H1 (cell line): ENCODE data around the gene FKBP10. TPM values are rescaled to one million over a fixed set of nuclear protein-coding genes. Genes with fewer than 3 reads are reported as not detected.

Experiments used
- CTCF ChIA-PET: fragments of 300-600 bp; sonication (Branson Sonifier 250); formaldehyde crosslinking; loops from one replicate; lab custom pipeline; 2021; ENCODE audit not compliant: partially characterized antibody; lab: Charles Lee
- POLR2A ChIA-PET: fragments of 300-600 bp; sonication (Branson Sonifier 250); formaldehyde crosslinking; loops from one replicate; lab custom pipeline; 2021; ENCODE audit warnings: inconsistent platforms; ENCODE audit not compliant: partially characterized antibody; lab: Charles Lee
- DNase-seq, 2 experiments: peaks; one replicate each; pipeline versions ENCODE4 v3.0.0 to v3.0.0-alpha.2; 2010 to 2022; ENCODE audit warnings: low spot score in 2 of 2, low read depth in 1 of 2, mixed read lengths in 1 of 2
- FAIRE-seq: peaks from 2 replicates; lab custom pipeline; 2011; peaks lifted over from hg19 to GRCh38; lab: Jason Lieb, UNC
- H2AFZ ChIP-seq: 2 replicates; pipeline ENCODE4 v1.8.1; 2012; ENCODE audit warnings: low read length, inconsistent platforms
- H2AK5ac ChIP-seq: 2 replicates; pipeline ENCODE4 v1.6.1; 2013; ENCODE audit warnings: low read depth, low read length
- H2BK120ac ChIP-seq: replicated peaks from 2 replicates; pipeline ENCODE3; 2013; ENCODE audit warnings: low read depth, low read length, inconsistent platforms
- H2BK12ac ChIP-seq: 2 replicates; pipeline ENCODE4 v1.6.1; 2013; ENCODE audit warnings: low read depth, low read length
- H2BK15ac ChIP-seq: 2 replicates; pipeline ENCODE4 v1.6.1; 2013; ENCODE audit warnings: low read length
- H2BK20ac ChIP-seq: 2 replicates; pipeline ENCODE4 v1.6.1; 2013; ENCODE audit warnings: low read length
- H2BK5ac ChIP-seq: 2 replicates; pipeline ENCODE4 v1.6.1; 2013; ENCODE audit warnings: low read depth, low read length
- H3K14ac ChIP-seq: 2 replicates; pipeline ENCODE4 v1.6.1; 2013; ENCODE audit warnings: inconsistent platforms; ENCODE audit not compliant: insufficient read length
- H3K18ac ChIP-seq: 2 replicates; pipeline ENCODE4 v1.6.1; 2013; ENCODE audit warnings: low read length; ENCODE audit errors: extremely low read depth
- H3K23ac ChIP-seq: 2 replicates; pipeline ENCODE4 v1.6.1; 2013; ENCODE audit warnings: inconsistent platforms; ENCODE audit not compliant: insufficient read length
- H3K23me2 ChIP-seq: 2 replicates; pipeline ENCODE4 v1.6.1; 2013; ENCODE audit warnings: low read depth, low read length
- H3K27ac ChIP-seq: 2 replicates; pipeline ENCODE4 v1.6.1; 2011; ENCODE audit warnings: low read depth, low read length, inconsistent platforms
- H3K27me3 ChIP-seq, 4 experiments: replicated peaks in 1 of 4; 1 replicate in 1 of 4; 2 replicates in 3 of 4; pipeline versions ENCODE4 v1.6.1 to v1.8.1; 2011 to 2013; ENCODE audit warnings: low read length in 3 of 4, mild to moderate bottlenecking in 3 of 4, inconsistent platforms in 2 of 4, mixed read lengths in 2 of 4, moderate library complexity in 1 of 4; ENCODE audit not compliant: control insufficient read depth in 3 of 4, insufficient read depth in 3 of 4; ENCODE audit errors: extremely low read depth in 1 of 4
- H3K36me3 ChIP-seq, 4 experiments: 2 replicates each; pipeline versions ENCODE4 v1.6.1 to v1.8.1; 2011 to 2013; ENCODE audit warnings: mild to moderate bottlenecking in 4 of 4, low read length in 3 of 4, moderate library complexity in 2 of 4, control low read depth in 1 of 4, inconsistent platforms in 1 of 4; ENCODE audit not compliant: insufficient read depth in 4 of 4, control insufficient read depth in 2 of 4
- H3K4ac ChIP-seq: replicated peaks from 2 replicates; pipeline ENCODE3; 2013; ENCODE audit warnings: low read length, low read depth, mixed read lengths, inconsistent platforms; ENCODE audit not compliant: insufficient read length
- H3K4me1 ChIP-seq, 4 experiments: replicated peaks in 1 of 4; 1 replicate in 1 of 4; 2 replicates in 3 of 4; pipeline versions ENCODE4 v1.6.1 to v1.8.1; 2011 to 2013; ENCODE audit warnings: low read length in 3 of 4, inconsistent platforms in 2 of 4, mixed read lengths in 1 of 4; ENCODE audit not compliant: insufficient read depth in 4 of 4, control insufficient read depth in 3 of 4
- H3K4me2 ChIP-seq, 2 experiments: 2 replicates each; pipeline versions ENCODE4 v1.6.1 to v1.8.1; 2011 to 2013; ENCODE audit warnings: low read depth in 2 of 2, low read length in 2 of 2, control low read depth in 1 of 2, inconsistent platforms in 1 of 2, mild to moderate bottlenecking in 1 of 2; ENCODE audit not compliant: insufficient read depth in 1 of 2
- H3K4me3 ChIP-seq, 4 experiments: fragments of 200-600, 300-600 bp in 1 of 4; sonication (generic), shearing (Covaris generic), sonication (Bioruptor Twin) in 1 of 4; 2 replicates each; pipeline versions ENCODE4 v1.5.1 to v1.8.1; 2011 to 2016; ENCODE audit warnings: low read length in 4 of 4, low read depth in 3 of 4, control low read depth in 2 of 4, inconsistent platforms in 2 of 4, mild to moderate bottlenecking in 2 of 4, mixed read lengths in 1 of 4, moderate library complexity in 1 of 4; ENCODE audit not compliant: insufficient read depth in 2 of 4; ENCODE audit errors: extremely low read depth in 1 of 4
- H3K56ac ChIP-seq: replicated peaks from 2 replicates; pipeline ENCODE3; 2013; ENCODE audit warnings: low read depth, mild to moderate bottlenecking, mixed read lengths, low read length, inconsistent platforms; ENCODE audit not compliant: insufficient read length
- H3K79me1 ChIP-seq: 2 replicates; pipeline ENCODE4 v1.6.1; 2013; ENCODE audit warnings: low read depth, low read length, control low read depth
- H3K79me2 ChIP-seq, 2 experiments: 2 replicates each; pipeline versions ENCODE4 v1.6.1 to v1.8.1; 2012 to 2013; ENCODE audit warnings: low read length in 2 of 2, mild to moderate bottlenecking in 2 of 2, inconsistent platforms in 1 of 2; ENCODE audit not compliant: insufficient read depth in 2 of 2, control insufficient read depth in 1 of 2
- H3K9ac ChIP-seq, 4 experiments: replicated peaks in 1 of 4; 1 replicate in 1 of 4; 2 replicates in 3 of 4; pipeline versions ENCODE4 v1.6.1 to v1.8.1; 2011 to 2013; ENCODE audit warnings: low read depth in 3 of 4, low read length in 3 of 4, control low read depth in 2 of 4, mild to moderate bottlenecking in 2 of 4, moderate library complexity in 2 of 4, inconsistent platforms in 1 of 4; ENCODE audit errors: extremely low read depth in 1 of 4
- H3K9me3 ChIP-seq, 2 experiments: 2 replicates each; pipeline versions ENCODE4 v1.6.1 to v1.8.1; 2012 to 2013; ENCODE audit warnings: mild to moderate bottlenecking in 2 of 2, moderate library complexity in 2 of 2, control low read depth in 1 of 2, inconsistent platforms in 1 of 2, low read depth in 1 of 2, low read length in 1 of 2, mixed read lengths in 1 of 2; ENCODE audit not compliant: insufficient read depth in 2 of 2
- H4K20me1 ChIP-seq, 2 experiments: replicated peaks in 1 of 2; 2 replicates each; pipeline versions ENCODE3 to v1.8.1; 2011 to 2013; ENCODE audit warnings: inconsistent platforms in 2 of 2, low read length in 2 of 2, mild to moderate bottlenecking in 1 of 2; ENCODE audit not compliant: insufficient read depth in 2 of 2, control insufficient read depth in 1 of 2
- H4K5ac ChIP-seq: 2 replicates; pipeline ENCODE4 v1.6.1; 2013; ENCODE audit warnings: low read length, low read depth, mixed read lengths, inconsistent platforms; ENCODE audit not compliant: insufficient read length
- H4K8ac ChIP-seq: 2 replicates; pipeline ENCODE4 v1.8.0; 2013; ENCODE audit warnings: mild to moderate bottlenecking, moderate library complexity, low read length, inconsistent platforms; ENCODE audit not compliant: insufficient read depth; ENCODE audit errors: extremely low read depth
- H4K91ac ChIP-seq: replicated peaks from 2 replicates; pipeline ENCODE3; 2013; ENCODE audit warnings: low read length, mixed read lengths, inconsistent platforms; ENCODE audit not compliant: insufficient read length
- ASH2L ChIP-seq: fragments of 200-600, 300-600 bp; sonication (generic); IDR thresholded peaks from one replicate; pipeline ENCODE4 v1.7.1; 2017; ENCODE audit warnings: low read length
- EP300 ChIP-seq, 2 experiments: IDR thresholded peaks; 1 replicate in 1 of 2; 2 replicates in 1 of 2; pipeline ENCODE4 v1.6.1; 2011 to 2012; ENCODE audit warnings: low read depth in 2 of 2, low read length in 2 of 2, mild to moderate bottlenecking in 2 of 2, borderline replicate concordance in 1 of 2, inconsistent platforms in 1 of 2, moderate library complexity in 1 of 2
- GABPA ChIP-seq: IDR thresholded peaks from 2 replicates; pipeline ENCODE4 v1.6.1; 2011; ENCODE audit warnings: mild to moderate bottlenecking, low read length, moderate library complexity, borderline replicate concordance; ENCODE audit not compliant: insufficient read depth
- GTF2F1 ChIP-seq: IDR thresholded peaks from 2 replicates; pipeline ENCODE4 v1.6.1; 2012; ENCODE audit warnings: low read depth, low read length, improper control_type of control experiment, borderline replicate concordance
- RBBP5 ChIP-seq: IDR thresholded peaks from 2 replicates; pipeline ENCODE4 v1.7.1; 2012; ENCODE audit warnings: low read depth, mild to moderate bottlenecking, inconsistent platforms, low read length, moderate library complexity, borderline replicate concordance
- WGBS, 2 experiments: shearing (Covaris generic) in 1 of 2; methylation state at CpG; one replicate each; pipeline versions ENCODE4 v1.1.6 to v1.1.7; 2013 to 2015; ENCODE audit warnings: low lambda C conversion rate in 2 of 2, mixed read lengths in 2 of 2, inconsistent platforms in 1 of 2, low coverage in 1 of 2, missing lambda C conversion rate in 1 of 2; ENCODE audit not compliant: insufficient replicate concordance in 2 of 2, insufficient coverage in 1 of 2, insufficient read length in 1 of 2; ENCODE audit errors: extremely low coverage in 1 of 2, missing lambda C conversion rate in 1 of 2; 5-methylcytosine and 5-hydroxymethylcytosine counted together
- polyA plus RNA-seq, 7 experiments: library from polyadenylated mRNA; depleted of rRNA in 3 of 7; stranded (reverse) in 5 of 7; unstranded in 2 of 7; fragments of >200 nt in 5 of 7; fragments of 200-250 nt in 2 of 7; gene quantifications; 1 replicate in 5 of 7; 2 replicates in 1 of 7; 4 replicates in 1 of 7; pipeline versions ENCODE4 v1.2.1 to v1.2.3, GENCODE V29; 2011 to 2013; ENCODE audit warnings: missing spikeins in 2 of 7, mixed read lengths in 2 of 7
- total RNA-seq: library from RNA; stranded (reverse); fragmentation: NEBNext Ultra II Directional; extraction: Animal tissue kit (Norgen Biotek cat#: 25700); gene quantifications from 2 replicates; pipeline ENCODE4 v1.2.1, GENCODE V29; 2021

Gene FKBP10
- total and polyA plus RNA-seq, 2 of the 8 experiments (the other 6 are each of a cell fraction or from before 2014, with no cell fraction given) = 173 to 283 TPM

DNA sequence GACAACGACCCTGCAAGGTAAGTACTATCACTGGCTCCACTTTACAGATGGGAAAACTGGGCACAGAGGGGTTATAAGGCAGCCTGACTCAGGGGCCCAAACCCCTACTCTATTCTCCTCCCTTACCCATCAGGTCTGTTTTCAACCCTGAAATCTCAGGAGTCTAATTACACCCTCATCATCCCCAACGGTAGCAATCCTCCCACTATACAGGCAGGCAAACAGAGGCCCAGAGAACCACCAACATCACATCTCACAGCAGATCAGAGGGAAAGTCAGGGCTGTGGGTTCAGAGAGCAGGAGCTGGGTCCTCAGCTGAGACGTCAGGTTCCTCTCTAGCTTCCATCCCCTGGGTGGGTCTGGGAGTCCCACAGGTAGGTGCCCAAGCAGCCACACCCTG lies 42.8 kb upstream of the FKBP10 start:
- no peaks in the 10 kb centered on the region; the same call in 1 of the 2 replicates for H3K23me2 ChIP-seq
- H4K20me1 ChIP-seq = peaks cover 6 to 22% of the 10 kb centered on the region in 2 experiments
- H2BK20ac ChIP-seq = no peak overlapping the region
- no peak overlapping the region for H4K8ac ChIP-seq
- H3K4me1 ChIP-seq = peaks cover 0 to 25% (median 20%) of the 10 kb centered on the region in 4 experiments; a peak in 6 of 7 replicates
- peaks cover 0 to 19% of the 10 kb centered on the region in 2 experiments; a peak in 2 of 4 replicates for H3K79me2 ChIP-seq
- POLR2A ChIA-PET = interaction anchor here (1.0 to 1.8 kb wide), 7 partner anchors 10 to 195 kb away, joined by 3 to 7 read pairs (median 4); partner anchors contain the start of genes ACLY and HAP1
- no peak overlapping the region for H3K4ac ChIP-seq
- no peak overlapping the region for H2BK12ac ChIP-seq
- no peak overlapping the region for H2AFZ ChIP-seq
- H2AK5ac ChIP-seq = no peak overlapping the region
- no peak overlapping the region for H2BK120ac ChIP-seq
- H4K91ac ChIP-seq = no peak overlapping the region
- no peak overlapping the region for H3K4me3 ChIP-seq
- H3K36me3 ChIP-seq = peaks cover 15 to 46% (median 38%) of the 10 kb centered on the region in 4 experiments; a peak in 7 of 8 replicates
- FAIRE-seq (no peak), DNase-seq (no peak)
- H3K9me3 ChIP-seq = no peaks in the 10 kb centered on the region
- no peaks in the 10 kb centered on the region for H3K27me3 ChIP-seq
- H3K18ac ChIP-seq = no peak overlapping the region
- 90% methylated on average over 3 of the region's 3 CpGs; no CpG with 5 or more reads in 1 of the 2 experiments for WGBS, 2 experiments
- no peak overlapping the region for H4K5ac ChIP-seq
- no peak overlapping the region for H3K9ac ChIP-seq
- H3K14ac ChIP-seq = no peak overlapping the region
- peaks cover 12% of the 10 kb centered on the region; the same call in 1 of the 2 replicates for H3K79me1 ChIP-seq
- no peak overlapping the region for H3K27ac ChIP-seq
- no peak overlapping the region for H3K23ac ChIP-seq
- no peak overlapping the region for H3K56ac ChIP-seq
- no peak overlapping the region for H2BK15ac ChIP-seq
- CTCF ChIA-PET = interaction anchor here (0.5 to 5.3 kb wide), 5 partner anchors 16 to 41 kb away, joined by 3 to 33 read pairs (median 3); partner anchors contain the start of gene JUP
- H2BK5ac ChIP-seq = no peak overlapping the region
- H3K4me2 ChIP-seq = no peak overlapping the region
- TF ChIP-seq RBBP5 (no peak), GABPA (no peak), GTF2F1 (no peak), ASH2L (no peak), EP300 (IDR thresholded peaks at IDR 0.05; ENCODE audit: borderline replicate concordance in 1 of 2, low read depth in 2 of 2, low read length in 2 of 2) (no peak)
